PC-3 (cell line): Measurements from ENCODE around the gene USP9Y. TPM values are rescaled to one million over a fixed set of nuclear protein-coding genes. Genes with fewer than 3 reads are reported as not detected.

Source experiments
- ATAC-seq: fragments of 200-7000 bp; cut with Tn5 transposase; 2 replicates; pipeline ENCODE4 v1.9.1; 2020; ENCODE audit warnings: mild to moderate bottlenecking, moderate library complexity
- BruUV-seq: library from RNA; stranded (reverse); fragments of 400-500 nt; replicated peaks from 2 replicates; lab custom pipeline; 2021; lab: Mats Ljungman, UMichigan
- CTCF ChIA-PET: fragments of 300-600 bp; sonication (Branson Sonifier 250); formaldehyde crosslinking; loops from one replicate; lab custom pipeline; 2022; ENCODE audit warnings: antibody characterized with exemption; lab: Charles Lee
- POLR2A ChIA-PET: fragments of 300-600 bp; sonication (Branson Sonifier 250); formaldehyde crosslinking; loops from one replicate; lab custom pipeline; 2022; ENCODE audit warnings: antibody characterized with exemption; ENCODE audit not compliant: unreplicated experiment; lab: Charles Lee
- DNase-seq: peaks from one replicate; pipeline ENCODE4 v3.0.0-alpha.2; 2015
- H2AFZ ChIP-seq: fragments of 300-600 bp; sonication (generic); 2 replicates; pipeline ENCODE4 v1.6.0; 2016; ENCODE audit warnings: antibody characterized with exemption, low read length
- H3F3A ChIP-seq: fragments of 300-600 bp; sonication (generic); one replicate; pipeline ENCODE4 v1.6.0; 2017; ENCODE audit warnings: antibody characterized with exemption, low read length, control low read depth, mild to moderate bottlenecking; ENCODE audit not compliant: unreplicated experiment
- H3K27ac ChIP-seq: fragments of 300-600 bp; sonication (generic); 2 replicates; pipeline ENCODE4 v1.5.1; 2016; ENCODE audit warnings: mild to moderate bottlenecking, low read length
- H3K27me3 ChIP-seq: fragments of 300-600 bp; sonication (generic); 2 replicates; pipeline ENCODE4 v1.6.1; 2016; ENCODE audit warnings: low read length, mixed read lengths
- H3K36me3 ChIP-seq: fragments of 300-600 bp; sonication (generic); 2 replicates; pipeline ENCODE4 v1.6.1; 2016; ENCODE audit warnings: low read depth, mixed run types, low read length, mixed read lengths
- H3K4me1 ChIP-seq: fragments of 300-600 bp; sonication (generic); 2 replicates; pipeline ENCODE4 v1.5.1; 2016; ENCODE audit warnings: low read length; ENCODE audit not compliant: insufficient read depth
- H3K4me2 ChIP-seq: fragments of 300-600 bp; sonication (generic); 2 replicates; pipeline ENCODE4 v1.6.0; 2016; ENCODE audit warnings: low read length
- H3K4me3 ChIP-seq: fragments of 300-600 bp; sonication (generic); 2 replicates; pipeline ENCODE4 v1.5.1; 2016; ENCODE audit warnings: mild to moderate bottlenecking, low read length, mixed read lengths
- H3K79me2 ChIP-seq: fragments of 300-600 bp; sonication (generic); 2 replicates; pipeline ENCODE4 v1.6.1; 2017; ENCODE audit warnings: low read length, mixed read lengths
- H3K9ac ChIP-seq: fragments of 300-600 bp; sonication (generic); 2 replicates; pipeline ENCODE4 v1.6.0; 2016; ENCODE audit warnings: mild to moderate bottlenecking, low read length
- H3K9me2 ChIP-seq: fragments of 300-600 bp; sonication (generic); replicated peaks from 2 replicates; pipeline ENCODE4 v1.6.1; 2016; ENCODE audit warnings: mixed run types, low read length, mixed read lengths
- H3K9me3 ChIP-seq: fragments of 300-600 bp; sonication (generic); 2 replicates; pipeline ENCODE4 v1.6.1; 2016; ENCODE audit warnings: low read length, mixed read lengths
- H4K20me1 ChIP-seq: fragments of 300-600 bp; sonication (generic); 2 replicates; pipeline ENCODE4 v1.6.1; 2016; ENCODE audit warnings: low read length, mixed read lengths
- CTCF ChIP-seq: fragments of 300-600 bp; sonication (generic); conservative IDR thresholded peaks from 2 replicates; pipeline ENCODE4 v1.5.1; 2017; ENCODE audit warnings: antibody characterized with exemption, low read depth, mild to moderate bottlenecking, low read length
- EZH2 ChIP-seq: fragments of 300-600 bp; sonication (generic); IDR thresholded peaks from one replicate; pipeline ENCODE4 v1.6.1; 2017; ENCODE audit warnings: antibody characterized with exemption, mild to moderate bottlenecking, low read length; ENCODE audit not compliant: unreplicated experiment
- EZH2phosphoT487 ChIP-seq: fragments of 300-600 bp; sonication (generic); IDR thresholded peaks from 2 replicates; pipeline ENCODE4 v1.6.1; 2018; ENCODE audit warnings: mild to moderate bottlenecking, antibody characterized with exemption, low read length, borderline replicate concordance
- intact Hi-C: fragments of 100-400 bp; cut with micrococcal nuclease; formaldehyde crosslinking; loops from 2 replicates; pipeline ENCODE4 v1.9.0; 2023
- total RNA-seq: library from RNA; depleted of rRNA; stranded (reverse); fragments of >200 nt; gene quantifications from 2 replicates; pipeline ENCODE4 v1.2.3, GENCODE V29; 2014

The USP9Y gene
- total RNA-seq, 1 experiment from 2014 or later = not detected

- ChIA-PET POLR2A (no interaction called here), CTCF (no interaction called here)
- intact Hi-C loops = no loop called here
- DNase-seq (no peak), ATAC-seq (no peak)
- H3K9me3 ChIP-seq = no peaks in the 10 kb centered on the region
- no peak for TF ChIP-seq CTCF
- no peak for TF ChIP-seq EZH2phosphoT487
- no peak for TF ChIP-seq EZH2
- no peak overlapping the region for H3K4me2 ChIP-seq
- no peaks in the 10 kb centered on the region for H3K9me2 ChIP-seq
- H3K36me3 ChIP-seq = no peaks in the 10 kb centered on the region
- H3K4me3 ChIP-seq = no peak overlapping the region
- no peak overlapping the region for H2AFZ ChIP-seq
- H3K4me1 ChIP-seq = no peaks in the 10 kb centered on the region
- H3K79me2 ChIP-seq = no peaks in the 10 kb centered on the region
- H4K20me1 ChIP-seq = no peaks in the 10 kb centered on the region
- no peak overlapping the region for H3K27ac ChIP-seq
- no peak overlapping the region for H3K9ac ChIP-seq
- H3K27me3 ChIP-seq = no peaks in the 10 kb centered on the region
- BruUV-seq = no TSS peak
- no peaks in the 10 kb centered on the region for H3F3A ChIP-seq
Observed at GRCh38 chrY:12808046-12808445, 107.0 kb downstream of the USP9Y start.

GRCh38 chrY:12809034-12809433, 108.0 kb downstream of the USP9Y start:
- intact Hi-C loops = no loop called here
- H3K36me3 ChIP-seq = no peaks in the 10 kb centered on the region
- H3K9me3 ChIP-seq = no peaks in the 10 kb centered on the region
- no peaks in the 10 kb centered on the region for H4K20me1 ChIP-seq
- H3K4me3 ChIP-seq = no peak overlapping the region
- H3K27ac ChIP-seq = no peak overlapping the region
- H3K4me1 ChIP-seq = no peaks in the 10 kb centered on the region
- DNase-seq = no peak
- H3K27me3 ChIP-seq = no peaks in the 10 kb centered on the region
- POLR2A ChIA-PET = no interaction called here
- H3K79me2 ChIP-seq = no peaks in the 10 kb centered on the region
- no peak for ATAC-seq
- no peak overlapping the region for H3K9ac ChIP-seq
- no peaks in the 10 kb centered on the region for H3F3A ChIP-seq
- H2AFZ ChIP-seq = no peak overlapping the region
- CTCF ChIA-PET = no interaction called here
- no peaks in the 10 kb centered on the region for H3K9me2 ChIP-seq
- TF ChIP-seq EZH2phosphoT487 = no peak
- TF ChIP-seq CTCF = no peak
- no peak for TF ChIP-seq EZH2
- no peak overlapping the region for H3K4me2 ChIP-seq
- no TSS peak for BruUV-seq

DNA sequence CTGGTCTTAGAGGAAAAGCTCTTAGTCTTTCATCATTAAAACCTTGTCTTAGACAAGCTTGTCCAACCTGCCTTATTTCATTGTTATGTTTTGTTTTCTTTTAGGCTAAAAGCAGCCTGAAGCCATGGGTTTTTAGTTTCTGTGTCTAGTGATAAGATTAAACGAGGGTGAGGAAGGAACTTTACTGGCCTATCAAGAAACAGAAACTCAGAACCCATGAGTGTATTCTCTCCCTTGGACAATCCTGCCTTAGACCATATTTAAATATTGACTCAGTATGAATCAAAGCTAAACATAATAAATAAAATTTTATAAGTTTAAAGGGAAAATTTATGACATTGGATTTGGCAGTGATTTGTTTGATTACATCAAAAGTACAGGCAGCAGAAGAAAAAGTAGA, 122.4 kb downstream of the USP9Y start:
- ATAC-seq (no peak), DNase-seq (no peak)
- Histone ChIP-seq H3K4me2 (no peak overlapping the region), H3K27me3 (no peaks in the 10 kb centered on the region), H3K9me2 (no peaks in the 10 kb centered on the region), H3K79me2 (no peaks in the 10 kb centered on the region), H3K9me3 (no peaks in the 10 kb centered on the region), H2AFZ (no peak overlapping the region), H3K4me1 (no peaks in the 10 kb centered on the region), H4K20me1 (no peaks in the 10 kb centered on the region), H3K27ac (no peak overlapping the region), H3K9ac (no peak overlapping the region), H3K36me3 (no peaks in the 10 kb centered on the region), H3F3A (no peaks in the 10 kb centered on the region), H3K4me3 (no peak overlapping the region)
- BruUV-seq = no TSS peak
- ChIA-PET POLR2A (no interaction called here), CTCF (no interaction called here)
- TF ChIP-seq EZH2 (no peak), CTCF (no peak), EZH2phosphoT487 (no peak)
- intact Hi-C loops = no loop called here
